HG03575 (cell line): ENCODE results near the gene HSP90B1.

Experiments used
- ATAC-seq: cut with Tn5 transposase; IDR thresholded peaks from one replicate; pipeline ENCODE4 v1.9.1; 2021; ENCODE audit not compliant: unreplicated experiment, insufficient number of reproducible peaks, low FRiP score; ENCODE audit errors: extremely low read depth

Gene HSP90B1

DNA sequence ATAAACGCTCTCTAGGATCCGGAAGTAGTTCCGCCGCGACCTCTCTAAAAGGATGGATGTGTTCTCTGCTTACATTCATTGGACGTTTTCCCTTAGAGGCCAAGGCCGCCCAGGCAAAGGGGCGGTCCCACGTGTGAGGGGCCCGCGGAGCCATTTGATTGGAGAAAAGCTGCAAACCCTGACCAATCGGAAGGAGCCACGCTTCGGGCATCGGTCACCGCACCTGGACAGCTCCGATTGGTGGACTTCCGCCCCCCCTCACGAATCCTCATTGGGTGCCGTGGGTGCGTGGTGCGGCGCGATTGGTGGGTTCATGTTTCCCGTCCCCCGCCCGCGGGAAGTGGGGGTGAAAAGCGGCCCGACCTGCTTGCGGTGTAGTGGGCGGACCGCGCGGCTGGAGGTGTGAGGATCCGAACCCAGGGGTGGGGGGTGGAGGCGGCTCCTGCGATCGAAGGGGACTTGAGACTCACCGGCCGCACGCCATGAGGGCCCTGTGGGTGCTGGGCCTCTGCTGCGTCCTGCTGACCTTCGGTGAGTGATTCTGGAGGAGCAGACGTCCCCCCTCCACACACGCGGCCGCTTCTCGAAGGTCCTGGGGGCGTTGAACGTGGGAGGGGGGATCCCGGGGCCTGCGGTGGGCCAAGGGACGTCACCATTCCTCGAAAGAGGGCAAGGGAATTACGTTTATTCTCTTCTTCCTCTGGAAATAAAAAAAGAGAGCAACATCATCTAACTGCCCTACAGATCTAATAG, at the start of gene HSP90B1:
HSP90B1 (plus strand) TSS at position 377 of the 753 bp plus-strand sequence; CDS start at position 483, 106 bp downstream.
- peak; percentile 38 for ATAC-seq

- no peak for ATAC-seq
Observed at GRCh38 chr12:103881261-103881660, 48.9 kb upstream of the HSP90B1 start.

- ATAC-seq, result no peak
Observed at GRCh38 chr12:103882861-103883596, 47.2 kb upstream of the HSP90B1 start.

DNA sequence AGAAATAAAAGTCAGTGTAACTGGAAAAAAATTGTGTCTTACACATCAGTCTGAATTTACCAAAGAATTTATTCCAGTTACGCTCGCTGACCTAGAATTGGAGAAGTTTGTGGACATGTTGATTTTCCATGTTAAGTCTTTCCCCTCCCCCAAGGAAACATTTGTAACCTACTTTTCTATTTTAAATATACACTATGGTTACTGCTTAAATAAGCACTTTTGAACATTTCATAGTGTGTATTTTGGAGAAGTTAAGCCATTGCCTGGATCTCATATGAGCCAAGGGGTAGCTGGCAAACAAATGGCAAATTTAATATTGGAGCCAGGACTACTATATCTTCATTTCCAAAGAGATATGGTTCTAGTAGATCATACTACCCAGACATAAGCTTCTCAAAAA, 46.3 kb upstream of the HSP90B1 start:
- ATAC-seq, result no peak

DNA sequence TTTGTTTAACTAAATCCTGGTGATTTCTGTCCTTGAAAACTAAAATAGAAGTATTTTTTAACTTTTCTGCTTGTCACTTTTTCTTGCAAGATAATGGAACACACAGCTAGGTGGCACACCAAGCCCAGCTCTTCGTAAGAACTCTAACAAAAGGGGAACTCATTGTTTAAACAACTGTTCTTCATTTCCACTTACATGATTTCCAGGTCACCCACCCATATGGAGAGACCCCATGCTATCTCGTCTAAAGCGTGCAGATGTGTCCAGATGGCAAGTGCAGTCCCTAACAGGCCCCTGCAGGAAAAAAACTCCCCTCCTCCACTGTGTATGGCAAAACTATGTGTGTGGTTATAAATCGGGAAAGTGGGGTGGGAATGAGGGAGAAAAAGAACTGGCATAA, 45.9 kb upstream of the HSP90B1 start:
- ATAC-seq, result no peak

DNA sequence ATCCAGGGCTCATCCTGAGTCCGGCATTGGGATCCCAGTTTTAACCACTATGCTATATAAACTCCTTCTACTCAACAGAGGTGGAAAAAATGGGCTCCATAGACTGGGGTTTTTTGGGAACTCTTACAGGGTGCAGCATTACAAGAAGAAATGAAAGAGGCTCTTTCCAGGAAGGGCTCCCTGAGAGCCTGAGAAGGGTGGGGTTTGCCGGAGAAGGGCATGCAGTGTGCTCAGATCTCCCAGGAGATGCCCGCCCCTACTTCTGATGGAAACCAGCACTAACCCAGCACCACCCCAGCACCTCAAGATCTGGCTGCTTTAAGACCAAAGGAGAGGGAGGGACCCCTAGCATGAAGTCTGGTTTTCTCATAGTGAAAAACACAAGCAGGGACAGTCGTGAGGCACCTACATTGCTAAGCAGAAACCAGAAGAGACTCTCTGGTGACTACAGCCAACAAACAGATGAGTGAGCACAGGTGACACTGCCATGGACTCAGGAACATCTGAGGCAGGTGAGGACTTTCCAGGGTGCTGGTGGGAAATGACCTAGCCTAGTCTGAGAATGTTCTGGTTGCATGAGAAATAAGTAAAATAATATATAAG, 43.9 kb upstream of the HSP90B1 start:
- no peak for ATAC-seq

GRCh38 chr12:103887738-103888137, 42.5 kb upstream of the HSP90B1 start:
- ATAC-seq, result no peak

GRCh38 chr12:103897316-103897715, 32.9 kb upstream of the HSP90B1 start:
- ATAC-seq, result no peak

GRCh38 chr12:103901518-103902173, 28.6 kb upstream of the HSP90B1 start:
- ATAC-seq, result no peak

GRCh38 chr12:103903993-103904392, 26.2 kb upstream of the HSP90B1 start:
- ATAC-seq, result no peak

GRCh38 chr12:103905730-103906349, 24.4 kb upstream of the HSP90B1 start:
- no peak for ATAC-seq

- no peak for ATAC-seq
Observed at GRCh38 chr12:103908246-103908541, 22.0 kb upstream of the HSP90B1 start.

DNA sequence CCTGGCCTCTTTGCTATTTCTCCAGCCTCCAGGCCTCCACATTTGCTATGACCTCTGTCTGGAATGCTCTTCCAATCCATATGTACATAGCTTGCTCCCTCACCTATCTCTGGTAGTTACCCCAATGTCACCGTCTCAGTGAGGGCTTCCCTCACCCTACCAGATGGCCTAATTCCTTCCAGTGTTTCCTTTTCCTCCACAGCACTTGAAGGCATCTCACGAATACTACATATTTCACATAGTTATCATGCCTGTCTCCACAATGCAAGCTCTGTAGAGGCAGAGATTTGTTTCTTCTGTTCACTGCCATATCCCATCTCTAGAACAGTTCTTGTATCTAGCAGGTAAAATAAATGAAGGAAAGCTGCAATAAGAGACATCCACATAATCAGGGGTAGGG, 21.3 kb upstream of the HSP90B1 start:
- ATAC-seq, result no peak

- no peak for ATAC-seq
Observed at GRCh38 chr12:103909811-103910210, 20.4 kb upstream of the HSP90B1 start.

DNA sequence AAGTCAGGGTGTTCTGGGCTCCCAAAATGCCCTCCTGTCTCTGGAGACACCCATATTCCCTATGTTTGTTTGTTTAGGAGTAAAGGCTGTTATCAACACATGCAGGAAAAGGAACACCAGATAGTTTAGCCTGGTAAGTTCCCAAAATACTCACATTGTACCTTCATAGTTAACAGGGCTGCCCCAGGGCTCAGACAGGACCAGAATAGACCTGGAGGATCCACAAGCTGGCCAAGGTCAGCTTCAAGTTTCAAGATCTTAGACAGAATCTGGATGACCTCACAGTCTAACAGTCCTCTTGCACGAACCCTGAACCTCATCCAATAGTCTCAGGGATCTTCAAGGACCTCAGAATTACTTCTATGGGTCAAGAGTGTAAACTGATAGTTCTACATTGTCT, 18.1 kb upstream of the HSP90B1 start:
- no peak for ATAC-seq

DNA sequence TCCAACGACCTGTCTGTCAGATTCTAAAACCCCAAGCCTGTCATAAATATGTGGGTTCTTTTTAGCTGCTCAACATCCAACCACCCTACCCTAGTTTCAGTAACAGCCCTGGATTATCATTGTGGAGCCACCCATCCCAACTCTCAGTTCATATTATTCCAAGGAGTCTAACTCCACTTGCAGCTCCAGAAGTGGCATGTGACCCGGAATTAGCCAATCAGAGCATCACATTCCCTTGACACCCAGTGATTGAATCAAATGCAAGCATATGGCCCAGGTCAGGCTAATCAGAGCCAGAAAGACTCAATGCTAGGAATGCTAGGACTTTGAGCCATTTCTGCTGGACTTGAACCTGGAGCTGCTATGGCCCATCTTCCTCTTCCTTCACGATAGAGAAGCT, 17.1 kb upstream of the HSP90B1 start:
- ATAC-seq, result no peak

DNA sequence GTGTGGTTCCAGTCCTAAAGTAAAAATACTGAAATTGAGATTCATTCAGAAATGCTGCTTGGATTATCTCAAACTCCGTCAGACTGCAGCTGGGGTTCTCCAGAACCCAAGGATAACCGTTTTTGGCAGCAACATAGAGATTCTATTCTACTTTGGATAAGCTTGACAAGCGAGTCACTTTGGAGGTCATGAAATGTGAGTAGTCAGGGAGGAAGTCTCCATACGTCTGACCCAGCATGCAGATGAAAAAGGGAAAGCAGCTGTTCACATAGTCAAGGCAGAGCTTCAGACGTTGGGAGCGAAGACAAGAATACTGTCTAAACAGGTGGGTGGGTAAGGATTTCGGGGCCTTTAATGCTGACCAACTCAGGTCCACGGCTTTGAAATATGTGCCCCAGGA, 14.9 kb upstream of the HSP90B1 start:
- ATAC-seq, result no peak

DNA sequence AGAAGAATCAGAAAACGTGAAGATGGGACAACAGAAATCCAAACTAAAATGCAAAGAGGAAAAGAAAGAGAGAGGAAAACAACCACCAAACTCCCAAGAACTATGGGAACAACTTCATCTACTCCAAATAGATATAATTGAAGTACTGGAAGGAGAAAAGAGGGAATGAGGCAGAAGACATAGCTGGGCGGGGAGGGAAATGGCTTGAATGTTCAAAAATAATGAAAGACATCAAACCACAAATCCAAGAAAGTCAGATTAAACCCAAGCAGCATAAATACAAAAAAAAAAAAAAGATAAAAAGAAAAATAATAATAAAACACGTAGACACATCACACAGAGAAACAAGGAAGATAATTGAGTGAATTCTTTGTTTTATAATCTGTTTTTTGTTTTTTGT, 12.3 kb upstream of the HSP90B1 start:
- no peak for ATAC-seq
